ENCODE data around the gene UBQLN3.

DNA sequence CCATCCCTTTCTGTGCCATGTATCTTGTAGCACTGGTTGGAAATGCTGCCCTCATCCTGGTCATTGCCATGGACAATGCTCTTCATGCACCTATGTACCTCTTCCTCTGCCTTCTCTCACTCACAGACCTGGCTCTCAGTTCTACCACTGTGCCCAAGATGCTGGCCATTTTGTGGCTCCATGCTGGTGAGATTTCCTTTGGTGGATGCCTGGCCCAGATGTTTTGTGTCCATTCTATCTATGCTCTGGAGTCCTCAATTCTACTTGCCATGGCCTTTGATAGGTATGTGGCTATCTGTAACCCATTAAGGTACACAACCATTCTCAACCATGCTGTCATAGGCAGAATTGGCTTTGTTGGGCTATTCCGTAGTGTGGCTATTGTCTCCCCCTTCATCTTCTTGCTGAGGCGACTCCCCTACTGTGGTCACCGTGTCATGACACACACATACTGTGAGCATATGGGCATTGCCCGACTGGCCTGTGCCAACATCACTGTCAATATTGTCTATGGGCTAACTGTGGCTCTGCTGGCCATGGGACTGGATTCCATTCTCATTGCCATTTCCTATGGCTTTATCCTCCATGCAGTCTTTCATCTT, 20.9 kb downstream of the UBQLN3 start:
- TF ChIP-seq, protein P1, sequence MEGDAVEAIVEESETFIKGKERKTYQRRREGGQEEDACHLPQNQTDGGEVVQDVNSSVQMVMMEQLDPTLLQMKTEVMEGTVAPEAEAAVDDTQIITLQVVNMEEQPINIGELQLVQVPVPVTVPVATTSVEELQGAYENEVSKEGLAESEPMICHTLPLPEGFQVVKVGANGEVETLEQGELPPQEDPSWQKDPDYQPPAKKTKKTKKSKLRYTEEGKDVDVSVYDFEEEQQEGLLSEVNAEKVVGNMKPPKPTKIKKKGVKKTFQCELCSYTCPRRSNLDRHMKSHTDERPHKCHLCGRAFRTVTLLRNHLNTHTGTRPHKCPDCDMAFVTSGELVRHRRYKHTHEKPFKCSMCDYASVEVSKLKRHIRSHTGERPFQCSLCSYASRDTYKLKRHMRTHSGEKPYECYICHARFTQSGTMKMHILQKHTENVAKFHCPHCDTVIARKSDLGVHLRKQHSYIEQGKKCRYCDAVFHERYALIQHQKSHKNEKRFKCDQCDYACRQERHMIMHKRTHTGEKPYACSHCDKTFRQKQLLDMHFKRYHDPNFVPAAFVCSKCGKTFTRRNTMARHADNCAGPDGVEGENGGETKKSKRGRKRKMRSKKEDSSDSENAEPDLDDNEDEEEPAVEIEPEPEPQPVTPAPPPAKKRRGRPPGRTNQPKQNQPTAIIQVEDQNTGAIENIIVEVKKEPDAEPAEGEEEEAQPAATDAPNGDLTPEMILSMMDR (IDR thresholded peaks at IDR 0.05) = no peak
- TF ChIP-seq POLR2A (IDR thresholded peaks at IDR 0.05) = no peak
